Posterior vena cava (tissue), 2 donors: ENCODE measurements around the gene PIAS4. TPM values are rescaled to one million over a fixed set of nuclear protein-coding genes. Genes with fewer than 3 reads are reported as not detected.
A peak's percentile ranks its signal among the peaks of the same experiment; 100 is the strongest.

Experiments
- DNase-seq: peaks from one replicate; pipeline ENCODE4 v3.0.0-alpha.2; 2020; ENCODE audit warnings: low spot score
- intact Hi-C, 2 donors: fragments of 100-400 bp; cut with DNase I; formaldehyde crosslinking; loops; one replicate each; pipeline versions ENCODE4 v1.14.1 to v1.14.2; 2022 to 2023
- total RNA-seq, 2 donors: library from RNA; stranded (reverse); fragmentation: NEBNext Ultra II Directional; extraction: Animal tissue kit (Norgen Biotek cat#: 25700); gene quantifications; one replicate each; pipeline ENCODE4 v1.2.1, GENCODE V29; 2021
- donor health status: DM: yes; HTN: yes; CAD: no.
- donor health status: DM: yes; HTN: yes; CAD: no.

The PIAS4 gene
- total RNA-seq, 2 donors from 2014 or later = 14.4 to 16.1 TPM

GRCh38 chr19:4063369-4064148 lies 56.0 kb downstream of the PIAS4 start:
- no peak for DNase-seq
- intact Hi-C loops = no loop called here

GRCh38 chr19:4064149-4064495 lies 56.6 kb downstream of the PIAS4 start:
- no peak for DNase-seq
- intact Hi-C loops = no loop called here

- intact Hi-C loops = no loop called here
- DNase-seq = no peak
Measured at GRCh38 chr19:4064496-4065260, 57.1 kb downstream of the PIAS4 start.

- intact Hi-C loops = no loop called here
Measured at GRCh38 chr19:4065430-4066175, 58.1 kb downstream of the PIAS4 start.

GRCh38 chr19:4066176-4066606 lies 58.7 kb downstream of the PIAS4 start:
- intact Hi-C loops = no loop called here
- peak; percentile 87 for DNase-seq

More at GRCh38 chr19:4065430-4066175, 58.1 kb downstream of the PIAS4 start:
- peak; percentile 99 for DNase-seq

- DNase-seq = peak; percentile 95
- intact Hi-C loops = no loop called here
Measured at GRCh38 chr19:4066682-4067395, 59.3 kb downstream of the PIAS4 start, which contains the start of gene ZBTB7A. Gene ZBTB7A, minus strand, starts transcription at chr19:4066899. Its CDS starts 11,667 bp downstream, at chr19:4055232.

GRCh38 chr19:4067396-4068046 lies 60.0 kb downstream of the PIAS4 start:
- no peak for DNase-seq
- intact Hi-C loops = no loop called here

- intact Hi-C loops = no loop called here
- no peak for DNase-seq
Measured at GRCh38 chr19:4068047-4068966, 60.8 kb downstream of the PIAS4 start.

GRCh38 chr19:4069331-4069959 lies 61.9 kb downstream of the PIAS4 start:
- intact Hi-C loops = no loop called here
- DNase-seq = no peak

- intact Hi-C loops = no loop called here
- DNase-seq = no peak
Measured at GRCh38 chr19:4071610-4072009, 64.1 kb downstream of the PIAS4 start.

GRCh38 chr19:4075373-4075772 lies 67.8 kb downstream of the PIAS4 start:
- no peak for DNase-seq
- intact Hi-C loops = no loop called here

- intact Hi-C loops = no loop called here
- no peak for DNase-seq
Measured at GRCh38 chr19:4077007-4077374, 69.5 kb downstream of the PIAS4 start.

- DNase-seq = peak; percentile 88
- intact Hi-C loops = no loop called here
Measured at GRCh38 chr19:4077800-4078684, 70.5 kb downstream of the PIAS4 start.

- intact Hi-C loops = no loop called here
- DNase-seq = peak; percentile 62
Measured at GRCh38 chr19:4080473-4080872, 72.9 kb downstream of the PIAS4 start.

GRCh38 chr19:4081441-4082129 lies 74.0 kb downstream of the PIAS4 start:
- DNase-seq = no peak
- intact Hi-C loops = no loop called here

- intact Hi-C loops = no loop called here
Measured at GRCh38 chr19:4082172-4082571, 74.6 kb downstream of the PIAS4 start.

More at GRCh38 chr19:4082172-4082571, 74.6 kb downstream of the PIAS4 start:
- no peak for DNase-seq
